Vagina (tissue), 2 donors: ENCODE data around the gene STK39.

Source experiments
- CTCF ChIP-seq, 3 experiments: fragments of 450-650 bp in 2 of 3; fragments of 200-600 bp in 1 of 3; sonication (generic) in 1 of 3; IDR thresholded peaks; one replicate each; pipeline ENCODE4 v1.5.1; 2017 to 2019; ENCODE audit warnings: antibody characterized with exemption in 3 of 3, mild to moderate bottlenecking in 2 of 3, moderate library complexity in 2 of 3
- POLR2A ChIP-seq, 2 donors: fragments of 450-650 bp; IDR thresholded peaks; one replicate each; pipeline ENCODE4 v1.6.1; 2017; ENCODE audit warnings: antibody characterized with exemption in 2 of 2, mild to moderate bottlenecking in 2 of 2, moderate library complexity in 2 of 2
- POLR2AphosphoS5 ChIP-seq, 2 donors: sonication (generic); formaldehyde crosslinking; IDR thresholded peaks; one replicate each; pipeline ENCODE4 v1.9.0; 2017; ENCODE audit warnings: antibody characterized with exemption in 2 of 2, mild to moderate bottlenecking in 2 of 2, low read depth in 1 of 2; ENCODE audit not compliant: insufficient read depth in 1 of 2

- TF ChIP-seq CTCF (IDR thresholded peaks at IDR 0.05) (no peak), POLR2A (IDR thresholded peaks at IDR 0.05) (no peak), POLR2AphosphoS5 (IDR thresholded peaks at IDR 0.05; ENCODE audit: insufficient read depth in 1 of 2, low read depth in 1 of 2) (no peak)
Observed at GRCh38 chr2:168239281-168239680, 8.1 kb downstream of the STK39 start.
